ENCODE results near the gene GRM4. TPM values are rescaled to one million over a fixed set of nuclear protein-coding genes. Genes with fewer than 3 reads are reported as not detected.

Gene GRM4
- polyA plus RNA-seq, 1 experiment = 0.06 TPM

- ChIA-PET POLR2A (no interaction called here), CTCF (no interaction called here)
- no peak for DNase-seq (ENCODE audit: low read depth)
- Histone ChIP-seq H3K4me3 (ENCODE audit: low read depth, low read length) (no peak overlapping the region), H3K36me3 (ENCODE audit: control insufficient read depth, insufficient read depth, low read length) (no peaks in the 10 kb centered on the region), H3K27me3 (ENCODE audit: control insufficient read depth, insufficient read depth, low read length) (peaks cover 9% of the 10 kb centered on the region)
- no peak for TF ChIP-seq CTCF (IDR thresholded peaks at IDR 0.05; ENCODE audit: insufficient read depth, low read depth, low read length)
These were observed 150.4 kb downstream of the GRM4 start for GRCh38 chr6:33995309-33996119.

GRCh38 chr6:33994472-33995308, 151.2 kb downstream of the GRM4 start:
- CTCF ChIA-PET = no interaction called here
- DNase-seq (ENCODE audit: low read depth) = no peak
- Histone ChIP-seq H3K36me3 (ENCODE audit: control insufficient read depth, insufficient read depth, low read length) (no peaks in the 10 kb centered on the region), H3K4me3 (ENCODE audit: low read depth, low read length) (no peak overlapping the region), H3K27me3 (ENCODE audit: control insufficient read depth, insufficient read depth, low read length) (peaks cover 8% of the 10 kb centered on the region)
- no peak for TF ChIP-seq CTCF (IDR thresholded peaks at IDR 0.05; ENCODE audit: insufficient read depth, low read depth, low read length)
- POLR2A ChIA-PET = no interaction called here

- Histone ChIP-seq H3K4me3 (ENCODE audit: low read depth, low read length) (no peak overlapping the region), H3K36me3 (ENCODE audit: control insufficient read depth, insufficient read depth, low read length) (no peaks in the 10 kb centered on the region), H3K27me3 (ENCODE audit: control insufficient read depth, insufficient read depth, low read length) (peaks cover 8% of the 10 kb centered on the region)
- no peak for TF ChIP-seq CTCF (IDR thresholded peaks at IDR 0.05; ENCODE audit: insufficient read depth, low read depth, low read length)
- CTCF ChIA-PET = interaction anchor here (1.7 kb wide), 1 partner anchor 34 kb away, joined by 4 read pairs; no protein-coding TSS in a partner anchor
- DNase-seq (ENCODE audit: low read depth) = no peak
- POLR2A ChIA-PET = no interaction called here
These were observed 152.0 kb downstream of the GRM4 start for GRCh38 chr6:33993653-33994471.

GRCh38 chr6:33993091-33993490, 152.8 kb downstream of the GRM4 start:
- no peak for DNase-seq (ENCODE audit: low read depth)
- no peak for TF ChIP-seq CTCF (IDR thresholded peaks at IDR 0.05; ENCODE audit: insufficient read depth, low read depth, low read length)
- H3K27me3 ChIP-seq (ENCODE audit: control insufficient read depth, insufficient read depth, low read length) = peaks cover 10% of the 10 kb centered on the region
- H3K4me3 ChIP-seq (ENCODE audit: low read depth, low read length) = no peak overlapping the region
- CTCF ChIA-PET = interaction anchor here (1.7 kb wide), 1 partner anchor 35 kb away, joined by 4 read pairs; no protein-coding TSS in a partner anchor
- H3K36me3 ChIP-seq (ENCODE audit: control insufficient read depth, insufficient read depth, low read length) = no peaks in the 10 kb centered on the region
- POLR2A ChIA-PET = no interaction called here

Measured in BJ (cell line).